SK-N-SH (cell line): ENCODE data around the gene PDIA6.

ENCODE experiments used
- CTCF ChIP-seq: fragments of 200-600 bp; sonication (generic); IDR thresholded peaks from 2 replicates; pipeline ENCODE4 v1.6.1; 2017; ENCODE audit warnings: antibody characterized with exemption, mild to moderate bottlenecking, moderate library complexity
- EZH2phosphoT487 ChIP-seq: fragments of 200-600 bp; sonication (generic); IDR thresholded peaks from 2 replicates; pipeline ENCODE4 v1.6.1; 2017; ENCODE audit warnings: low read depth, mixed run types, mild to moderate bottlenecking, antibody characterized with exemption, moderate library complexity, borderline replicate concordance
- MAX ChIP-seq: IDR thresholded peaks from 2 replicates; pipeline ENCODE4 v1.4.0; 2012; ENCODE audit warnings: low read depth
- RAD21 ChIP-seq: IDR thresholded peaks from 2 replicates; pipeline ENCODE4 v1.6.1; 2012; ENCODE audit warnings: mild to moderate bottlenecking, low read length
- RFX5 ChIP-seq: IDR thresholded peaks from 2 replicates; pipeline ENCODE4 v1.6.1; 2012; ENCODE audit warnings: mild to moderate bottlenecking, improper control_type of control experiment, low read length

- TF ChIP-seq RFX5 (no peak), CTCF (no peak), MAX (no peak), EZH2phosphoT487 (no peak), RAD21 (no peak)
These were observed 18.8 kb downstream of the PDIA6 start for GRCh38 chr2:10793816-10794215.
